Stimulated activated CD4-positive, alpha-beta T cell treated with anti-CD3 and anti-CD28 coated beads, Interleukin-15, amount 100 ng/mL, for 48 hours (primary cell): ENCODE data around the gene PLA1A.

Experiments used
- DNase-seq, 2 donors: peaks; one replicate each; pipeline ENCODE4 v3.0.0-alpha.2; 2020; ENCODE audit warnings: low read depth in 2 of 2

PLA1A gene

GRCh38 chr3:119608405-119609000 lies 10.8 kb downstream of the PLA1A start:
- DNase-seq = no peak

- DNase-seq = no peak
These were observed 11.6 kb downstream of the PLA1A start for GRCh38 chr3:119609301-119609700.

GRCh38 chr3:119611664-119612063 lies 14.0 kb downstream of the PLA1A start:
- DNase-seq = no peak

- no peak for DNase-seq
These were observed 15.5 kb downstream of the PLA1A start for GRCh38 chr3:119613201-119613600.

- no peak for DNase-seq
These were observed 16.2 kb downstream of the PLA1A start for GRCh38 chr3:119613872-119614271.

- DNase-seq = no peak
These were observed 18.4 kb downstream of the PLA1A start for GRCh38 chr3:119616056-119616455.

GRCh38 chr3:119619094-119619493 lies 21.4 kb downstream of the PLA1A start:
- no peak for DNase-seq

- no peak for DNase-seq
These were observed 23.2 kb downstream of the PLA1A start for GRCh38 chr3:119620899-119621298.

- no peak for DNase-seq
These were observed 26.5 kb downstream of the PLA1A start for GRCh38 chr3:119624002-119624720.

- DNase-seq = no peak
These were observed 27.9 kb downstream of the PLA1A start for GRCh38 chr3:119625451-119626153.

GRCh38 chr3:119626196-119626595 lies 28.5 kb downstream of the PLA1A start:
- no peak for DNase-seq

GRCh38 chr3:119627461-119627860 lies 29.8 kb downstream of the PLA1A start:
- no peak for DNase-seq

- DNase-seq = no peak
These were observed 30.7 kb downstream of the PLA1A start for GRCh38 chr3:119628390-119628789.

- DNase-seq = no peak
These were observed 31.2 kb downstream of the PLA1A start for GRCh38 chr3:119628816-119629445.

- DNase-seq = no peak
These were observed 32.6 kb downstream of the PLA1A start for GRCh38 chr3:119630128-119630879.

GRCh38 chr3:119630880-119631329 lies 33.2 kb downstream of the PLA1A start:
- DNase-seq = no peak

GRCh38 chr3:119631516-119631915 lies 33.8 kb downstream of the PLA1A start:
- DNase-seq = no peak

GRCh38 chr3:119632216-119632615 lies 34.5 kb downstream of the PLA1A start:
- no peak for DNase-seq

- DNase-seq = no peak
These were observed 35.1 kb downstream of the PLA1A start for GRCh38 chr3:119632829-119633228.

GRCh38 chr3:119635719-119636118 lies 38.0 kb downstream of the PLA1A start:
- no peak for DNase-seq

- DNase-seq = no peak
These were observed 38.6 kb downstream of the PLA1A start for GRCh38 chr3:119636249-119636648.
